IMR-90 (cell line): ENCODE measurements around the gene DDX31. TPM values are rescaled to one million over a fixed set of nuclear protein-coding genes. Genes with fewer than 3 reads are reported as not detected.

Experiments used
- ATAC-seq: fragments of 200-7000 bp; cut with Tn5 transposase; 2 replicates; pipeline ENCODE4 v1.9.1; 2020; ENCODE audit warnings: low read depth, mild to moderate bottlenecking, moderate library complexity
- BruUV-seq: library from RNA; stranded (reverse); fragments of 400-500 nt; replicated peaks from 2 replicates; lab custom pipeline; 2021; lab: Mats Ljungman, UMichigan
- CTCF ChIA-PET: fragments of 300-600 bp; formaldehyde crosslinking; extraction: SDS; loops from one replicate; lab custom pipeline; 2021; ENCODE audit warnings: antibody characterized with exemption; lab: Yijun Ruan, JAX
- POLR2A ChIA-PET: fragments of 300-600 bp; sonication (Branson Sonifier 250); formaldehyde crosslinking; loops from one replicate; lab custom pipeline; 2022; ENCODE audit warnings: antibody characterized with exemption; ENCODE audit not compliant: unreplicated experiment; lab: Charles Lee
- DNase-seq: peaks from one replicate; pipeline ENCODE4 v3.0.0; 2013
- H2AFZ ChIP-seq: replicated peaks from 2 replicates; pipeline ENCODE3; 2013; ENCODE audit warnings: low read length, mild to moderate bottlenecking; ENCODE audit not compliant: poor library complexity
- H2AK5ac ChIP-seq: 2 replicates; pipeline ENCODE4 v1.6.1; 2013; ENCODE audit warnings: low read depth, low read length, inconsistent platforms
- H2AK9ac ChIP-seq: replicated peaks from 2 replicates; pipeline ENCODE3; 2013; ENCODE audit warnings: mild to moderate bottlenecking, low read depth, low read length, moderate library complexity; ENCODE audit not compliant: poor library complexity
- H2BK120ac ChIP-seq: 2 replicates; pipeline ENCODE4 v1.6.1; 2013; ENCODE audit warnings: low read depth, low read length, inconsistent platforms
- H2BK15ac ChIP-seq: 3 replicates; pipeline ENCODE4 v1.6.1; 2013; ENCODE audit warnings: low read depth, low read length, inconsistent platforms
- H2BK20ac ChIP-seq: 2 replicates; pipeline ENCODE4 v1.6.1; 2013; ENCODE audit warnings: low read depth, mild to moderate bottlenecking, inconsistent platforms, low read length, moderate library complexity
- H2BK5ac ChIP-seq: 2 replicates; pipeline ENCODE4 v1.6.1; 2013; ENCODE audit warnings: mild to moderate bottlenecking, low read depth, low read length, inconsistent platforms; ENCODE audit not compliant: poor library complexity, severe bottlenecking
- H3K14ac ChIP-seq: replicated peaks from 2 replicates; pipeline ENCODE4 v1.6.1; 2013; ENCODE audit warnings: low read depth, low read length, inconsistent platforms
- H3K18ac ChIP-seq: 2 replicates; pipeline ENCODE4 v1.6.1; 2013; ENCODE audit warnings: low read depth, low read length, control low read depth
- H3K23ac ChIP-seq: 2 replicates; pipeline ENCODE4 v1.6.1; 2013; ENCODE audit warnings: low read depth, low read length, inconsistent platforms
- H3K27ac ChIP-seq: 2 replicates; pipeline ENCODE4 v1.5.1; 2013; ENCODE audit warnings: mild to moderate bottlenecking, control low read depth, low read length; ENCODE audit not compliant: insufficient read depth
- H3K27me3 ChIP-seq: 2 replicates; pipeline ENCODE4 v1.6.1; 2013; ENCODE audit warnings: low read length; ENCODE audit not compliant: control insufficient read depth, insufficient read depth
- H3K36me3 ChIP-seq: 2 replicates; pipeline ENCODE4 v1.6.1; 2013; ENCODE audit warnings: low read length, mixed read lengths; ENCODE audit not compliant: control insufficient read depth, insufficient read depth
- H3K4ac ChIP-seq: 2 replicates; pipeline ENCODE4 v1.6.1; 2013; ENCODE audit warnings: low read depth, low read length, inconsistent platforms
- H3K4me1 ChIP-seq: 2 replicates; pipeline ENCODE4 v1.6.1; 2013; ENCODE audit warnings: low read length, mixed read lengths; ENCODE audit not compliant: control insufficient read depth, insufficient read depth
- H3K4me2 ChIP-seq: 2 replicates; pipeline ENCODE4 v1.6.1; 2013; ENCODE audit warnings: low read depth, mild to moderate bottlenecking, control low read depth, low read length, moderate library complexity
- H3K4me3 ChIP-seq: 2 replicates; pipeline ENCODE4 v1.5.1; 2013; ENCODE audit warnings: low read depth, mild to moderate bottlenecking, control low read depth, low read length, moderate library complexity; ENCODE audit not compliant: insufficient read depth
- H3K56ac ChIP-seq: 2 replicates; pipeline ENCODE4 v1.6.1; 2013; ENCODE audit warnings: low read length, inconsistent platforms; ENCODE audit not compliant: insufficient read depth; ENCODE audit errors: extremely low read depth
- H3K79me1 ChIP-seq, 2 experiments: 2 replicates each; pipeline ENCODE4 v1.6.1; 2013; ENCODE audit warnings: low read length in 2 of 2, inconsistent platforms in 1 of 2, low read depth in 1 of 2
- H3K9ac ChIP-seq: 2 replicates; pipeline ENCODE4 v1.6.1; 2013; ENCODE audit warnings: low read depth, low read length, control low read depth
- H3K9me1 ChIP-seq: 2 replicates; pipeline ENCODE4 v1.6.1; 2013; ENCODE audit warnings: low read length, inconsistent platforms; ENCODE audit not compliant: insufficient read depth
- H3K9me3 ChIP-seq: 2 replicates; pipeline ENCODE4 v1.6.1; 2013; ENCODE audit warnings: low read length; ENCODE audit not compliant: control insufficient read depth, insufficient read depth
- H4K20me1 ChIP-seq: 2 replicates; pipeline ENCODE4 v1.6.1; 2013; ENCODE audit warnings: low read length, inconsistent platforms; ENCODE audit not compliant: insufficient read depth
- H4K5ac ChIP-seq: 2 replicates; pipeline ENCODE4 v1.6.1; 2013; ENCODE audit warnings: mild to moderate bottlenecking, low read depth, low read length, control low read depth
- H4K8ac ChIP-seq, 2 experiments: 2 replicates each; pipeline ENCODE4 v1.6.1; 2013; ENCODE audit warnings: low read depth in 2 of 2, low read length in 2 of 2, control low read depth in 1 of 2, inconsistent platforms in 1 of 2
- H4K91ac ChIP-seq: 2 replicates; pipeline ENCODE4 v1.6.1; 2013; ENCODE audit warnings: low read depth, low read length, inconsistent platforms; ENCODE audit not compliant: insufficient read depth
- CHD1 ChIP-seq: IDR thresholded peaks from 2 replicates; pipeline ENCODE4 v1.6.1; 2012; ENCODE audit warnings: low read depth, low read length, improper control_type of control experiment
- FOS ChIP-seq: fragments of 150-350 bp; IDR thresholded peaks from 2 replicates; pipeline ENCODE4 v1.6.1; 2016; ENCODE audit warnings: low read depth, low read length
- MAFK ChIP-seq: IDR thresholded peaks from 2 replicates; pipeline ENCODE4 v1.6.1; 2012; ENCODE audit warnings: low read depth, low read length, improper control_type of control experiment
- MAZ ChIP-seq: IDR thresholded peaks from 2 replicates; pipeline ENCODE4 v1.6.1; 2012; ENCODE audit warnings: low read depth, mild to moderate bottlenecking, low read length, improper control_type of control experiment, moderate library complexity, borderline replicate concordance
- POLR2A ChIP-seq: IDR thresholded peaks from 2 replicates; pipeline ENCODE4 v1.6.1; 2012; ENCODE audit warnings: mild to moderate bottlenecking, low read depth, low read length
- WGBS, 2 experiments: methylation state at CpG; one replicate each; pipeline versions ENCODE4 v1.1.5 to v1.1.7; 2013; ENCODE audit warnings: missing lambda C conversion rate in 2 of 2; ENCODE audit not compliant: insufficient read length in 1 of 2; ENCODE audit errors: extremely low coverage in 2 of 2; 5-methylcytosine and 5-hydroxymethylcytosine counted together
- dilution Hi-C: fragments of 300-500 bp; cut with HindIII; formaldehyde crosslinking; loops from one replicate; pipeline ENCODE4 v1.14.3; 2018; ENCODE audit warnings: low sequenced_read_pairs; ENCODE audit not compliant: unreplicated experiment
- in situ Hi-C: fragments of 300-500 bp; cut with MboI; formaldehyde crosslinking; loops from 3 replicates; pipeline ENCODE4 v1.14.3; 2019; ENCODE audit warnings: low sequenced_read_pairs, inconsistent platforms, mixed read lengths
- intact Hi-C: fragments of 100-400 bp; cut with micrococcal nuclease; formaldehyde crosslinking; loops from 2 replicates; pipeline ENCODE4 v1.10.0; 2022
- polyA plus RNA-seq, 3 experiments: library from polyadenylated mRNA; depleted of rRNA; stranded (reverse); fragments of >200 nt; gene quantifications; 2 replicates each; pipeline ENCODE4 v1.2.3, GENCODE V29; 2012; ENCODE audit warnings: low replicate concordance in 1 of 3
- total RNA-seq: library from RNA; depleted of rRNA; stranded (reverse); fragments of >200 nt; gene quantifications from 2 replicates; pipeline ENCODE4 v1.2.3, GENCODE V29; 2012
- TF ChIP-seq, protein P1 (sequence below): fragments of 150-350 bp; IDR thresholded peaks from 2 replicates; pipeline ENCODE4 v1.6.1; 2017; ENCODE audit warnings: mild to moderate bottlenecking, antibody characterized with exemption, low read length, low read depth
- TF ChIP-seq, protein P2 (sequence below): conservative IDR thresholded peaks from 2 replicates; pipeline ENCODE4 v1.5.1; 2012; ENCODE audit warnings: mild to moderate bottlenecking, low read depth, low read length, improper control_type of control experiment

DDX31 gene
- total and polyA plus RNA-seq, 2 of the 4 experiments (the other 2 are of a cell fraction), result 10.7 to 14.0 TPM

DNA sequence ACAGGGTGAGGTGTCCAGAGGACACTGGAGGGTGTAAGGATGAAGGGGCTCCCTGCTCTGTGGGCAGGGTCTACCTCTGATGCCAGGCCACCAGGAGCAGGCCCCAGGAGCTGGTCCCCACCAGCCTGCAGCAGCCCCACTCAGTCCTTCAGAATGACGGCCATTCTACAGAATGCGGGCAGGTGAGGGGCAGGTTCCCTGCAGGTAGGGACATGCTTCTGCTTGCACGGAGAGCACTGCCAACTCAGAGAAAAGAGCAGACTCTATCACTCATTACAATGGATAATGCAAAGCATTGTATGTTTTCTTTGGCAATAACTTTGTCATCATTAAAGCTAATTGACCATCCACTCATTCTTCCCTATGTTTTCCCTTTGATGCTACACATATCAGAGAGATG is 39.0 kb downstream of the DDX31 start:
- POLR2A ChIA-PET, result no interaction called here
- H3K9ac ChIP-seq, result no peak overlapping the region
- H3K4ac ChIP-seq, result no peak overlapping the region
- no peak overlapping the region for H2BK15ac ChIP-seq
- no peak overlapping the region for H2AK5ac ChIP-seq
- no peak overlapping the region for H3K27ac ChIP-seq
- no peak for TF ChIP-seq POLR2A
- TF ChIP-seq MAFK, result no peak
- TF ChIP-seq, protein P1, sequence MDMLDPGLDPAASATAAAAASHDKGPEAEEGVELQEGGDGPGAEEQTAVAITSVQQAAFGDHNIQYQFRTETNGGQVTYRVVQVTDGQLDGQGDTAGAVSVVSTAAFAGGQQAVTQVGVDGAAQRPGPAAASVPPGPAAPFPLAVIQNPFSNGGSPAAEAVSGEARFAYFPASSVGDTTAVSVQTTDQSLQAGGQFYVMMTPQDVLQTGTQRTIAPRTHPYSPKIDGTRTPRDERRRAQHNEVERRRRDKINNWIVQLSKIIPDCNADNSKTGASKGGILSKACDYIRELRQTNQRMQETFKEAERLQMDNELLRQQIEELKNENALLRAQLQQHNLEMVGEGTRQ, result no peak
- no peak for TF ChIP-seq FOS
- TF ChIP-seq CHD1, result no peak
- no peak for TF ChIP-seq MAZ
- TF ChIP-seq, protein P2, sequence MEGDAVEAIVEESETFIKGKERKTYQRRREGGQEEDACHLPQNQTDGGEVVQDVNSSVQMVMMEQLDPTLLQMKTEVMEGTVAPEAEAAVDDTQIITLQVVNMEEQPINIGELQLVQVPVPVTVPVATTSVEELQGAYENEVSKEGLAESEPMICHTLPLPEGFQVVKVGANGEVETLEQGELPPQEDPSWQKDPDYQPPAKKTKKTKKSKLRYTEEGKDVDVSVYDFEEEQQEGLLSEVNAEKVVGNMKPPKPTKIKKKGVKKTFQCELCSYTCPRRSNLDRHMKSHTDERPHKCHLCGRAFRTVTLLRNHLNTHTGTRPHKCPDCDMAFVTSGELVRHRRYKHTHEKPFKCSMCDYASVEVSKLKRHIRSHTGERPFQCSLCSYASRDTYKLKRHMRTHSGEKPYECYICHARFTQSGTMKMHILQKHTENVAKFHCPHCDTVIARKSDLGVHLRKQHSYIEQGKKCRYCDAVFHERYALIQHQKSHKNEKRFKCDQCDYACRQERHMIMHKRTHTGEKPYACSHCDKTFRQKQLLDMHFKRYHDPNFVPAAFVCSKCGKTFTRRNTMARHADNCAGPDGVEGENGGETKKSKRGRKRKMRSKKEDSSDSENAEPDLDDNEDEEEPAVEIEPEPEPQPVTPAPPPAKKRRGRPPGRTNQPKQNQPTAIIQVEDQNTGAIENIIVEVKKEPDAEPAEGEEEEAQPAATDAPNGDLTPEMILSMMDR, result no peak
- dilution Hi-C loops, result no loop called here
- H3K9me1 ChIP-seq, result peaks cover 10% of the 10 kb centered on the region; the same call in 1 of the 2 replicates
- H2BK120ac ChIP-seq, result no peak overlapping the region
- WGBS, 2 experiments, result no CpG with 5 or more reads among the region's 3 CpGs
- BruUV-seq, result no TSS peak
- H2BK20ac ChIP-seq, result no peak overlapping the region
- no peak overlapping the region for H3K18ac ChIP-seq
- H3K36me3 ChIP-seq, result peaks cover 26% of the 10 kb centered on the region
- no peak for DNase-seq
- H2BK5ac ChIP-seq, result no peak overlapping the region
- H3K27me3 ChIP-seq, result no peaks in the 10 kb centered on the region
- ATAC-seq, result no peak
- no peak overlapping the region for H3K4me2 ChIP-seq
- no peak overlapping the region for H2AK9ac ChIP-seq
- H4K20me1 ChIP-seq, result peaks cover 23% of the 10 kb centered on the region; the same call in 1 of the 2 replicates
- 0 out of 2 replicates have a peak, but pooled peaks cover 3% of the 10 kb centered on the region for H3K4me1 ChIP-seq
- CTCF ChIA-PET, result no interaction called here
- H3K14ac ChIP-seq, result no peak overlapping the region
- no peaks in the 10 kb centered on the region for H3K79me1 ChIP-seq
- no peak overlapping the region for H4K91ac ChIP-seq
- H4K8ac ChIP-seq, result no peak overlapping the region
- H3K9me3 ChIP-seq, result no peaks in the 10 kb centered on the region
- in situ Hi-C loops, result no loop called here
- intact Hi-C loops, result no loop called here
- H3K23ac ChIP-seq, result no peak overlapping the region
- H3K56ac ChIP-seq, result no peak overlapping the region
- H3K4me3 ChIP-seq, result no peak overlapping the region
- no peak overlapping the region for H2AFZ ChIP-seq
- H4K5ac ChIP-seq, result no peak overlapping the region
